Measurements from ENCODE around the gene PGLYRP2. TPM values are rescaled to one million over a fixed set of nuclear protein-coding genes. Genes with fewer than 3 reads are reported as not detected.

PGLYRP2 gene
- total RNA-seq, 1 donor from 2014 or later: not detected

GRCh38 chr19:15511671-15512424 lies 32.5 kb upstream of the PGLYRP2 start:
- no peak overlapping the region for H3K9ac ChIP-seq (ENCODE audit: low read depth in 1 of 3, low read length in 3 of 3)
- H3K27me3 ChIP-seq (ENCODE audit: control insufficient read depth in 3 of 3, insufficient read depth in 3 of 3, low read length in 3 of 3): peaks cover 18 to 39% (median 29%) of the 10 kb centered on the region in 3 donors
- H3K4me1 ChIP-seq (ENCODE audit: control insufficient read depth in 3 of 3, insufficient read depth in 3 of 3, low read length in 3 of 3): no peaks in the 10 kb centered on the region
- no peak overlapping the region for H3K27ac ChIP-seq (ENCODE audit: low read depth, low read length)
- H3K4me3 ChIP-seq (ENCODE audit: low read length in 3 of 3): no peak overlapping the region
- peaks cover 0 to 2% (median 0%) of the 10 kb centered on the region in 3 donors for H3K9me3 ChIP-seq (ENCODE audit: control insufficient read depth in 3 of 3, low read length in 3 of 3)
- no peaks in the 10 kb centered on the region for H3K36me3 ChIP-seq (ENCODE audit: control insufficient read depth in 3 of 3, insufficient read depth in 3 of 3, low read length in 3 of 3)

- Histone ChIP-seq H3K4me1 (ENCODE audit: control insufficient read depth in 3 of 3, insufficient read depth in 3 of 3, low read length in 3 of 3) (no peaks in the 10 kb centered on the region), H3K36me3 (ENCODE audit: control insufficient read depth in 3 of 3, insufficient read depth in 3 of 3, low read length in 3 of 3) (no peaks in the 10 kb centered on the region), H3K4me3 (ENCODE audit: low read length in 3 of 3) (no peak within 1 kb of the TSS), H3K9ac (ENCODE audit: low read depth in 1 of 3, low read length in 3 of 3) (no peak within 1 kb of the TSS), H3K27ac (ENCODE audit: low read depth, low read length) (no peak within 1 kb of the TSS), H3K27me3 (ENCODE audit: control insufficient read depth in 3 of 3, insufficient read depth in 3 of 3, low read length in 3 of 3) (peaks cover 26 to 50% (median 38%) of the 10 kb centered on the region in 3 donors), H3K9me3 (ENCODE audit: control insufficient read depth in 3 of 3, low read length in 3 of 3) (no peaks in the 10 kb centered on the region)
These were observed 28.9 kb upstream of the PGLYRP2 start, which contains the start of gene CYP4F22 for GRCh38 chr19:15508035-15508710. TSS of gene CYP4F22 (plus strand) at chr19:15508525. CDS start at chr19:15525337, 16,812 bp downstream.

- Histone ChIP-seq H3K36me3 (ENCODE audit: control insufficient read depth in 3 of 3, insufficient read depth in 3 of 3, low read length in 3 of 3) (no peaks in the 10 kb centered on the region), H3K9ac (ENCODE audit: low read depth in 1 of 3, low read length in 3 of 3) (no peak overlapping the region), H3K4me1 (ENCODE audit: control insufficient read depth in 3 of 3, insufficient read depth in 3 of 3, low read length in 3 of 3) (no peaks in the 10 kb centered on the region), H3K9me3 (ENCODE audit: control insufficient read depth in 3 of 3, low read length in 3 of 3) (no peaks in the 10 kb centered on the region), H3K27ac (ENCODE audit: low read depth, low read length) (no peak overlapping the region), H3K4me3 (ENCODE audit: low read length in 3 of 3) (no peak overlapping the region), H3K27me3 (ENCODE audit: control insufficient read depth in 3 of 3, insufficient read depth in 3 of 3, low read length in 3 of 3) (peaks cover 26 to 52% (median 40%) of the 10 kb centered on the region in 3 donors)
These were observed 28.1 kb upstream of the PGLYRP2 start for GRCh38 chr19:15507068-15508034.

GRCh38 chr19:15506074-15506571 lies 26.8 kb upstream of the PGLYRP2 start:
- H3K9me3 ChIP-seq (ENCODE audit: control insufficient read depth in 3 of 3, low read length in 3 of 3): no peaks in the 10 kb centered on the region
- no peak overlapping the region for H3K9ac ChIP-seq (ENCODE audit: low read depth in 1 of 3, low read length in 3 of 3)
- H3K27ac ChIP-seq (ENCODE audit: low read depth, low read length): no peak overlapping the region
- peaks cover 26 to 46% (median 43%) of the 10 kb centered on the region in 3 donors for H3K27me3 ChIP-seq (ENCODE audit: control insufficient read depth in 3 of 3, insufficient read depth in 3 of 3, low read length in 3 of 3)
- no peaks in the 10 kb centered on the region for H3K4me1 ChIP-seq (ENCODE audit: control insufficient read depth in 3 of 3, insufficient read depth in 3 of 3, low read length in 3 of 3)
- no peaks in the 10 kb centered on the region for H3K36me3 ChIP-seq (ENCODE audit: control insufficient read depth in 3 of 3, insufficient read depth in 3 of 3, low read length in 3 of 3)
- no peak overlapping the region for H3K4me3 ChIP-seq (ENCODE audit: low read length in 3 of 3)

- no peak overlapping the region for H3K9ac ChIP-seq (ENCODE audit: low read depth in 1 of 3, low read length in 3 of 3)
- peaks cover 10 to 28% (median 24%) of the 10 kb centered on the region in 3 donors for H3K27me3 ChIP-seq (ENCODE audit: control insufficient read depth in 3 of 3, insufficient read depth in 3 of 3, low read length in 3 of 3)
- no peak overlapping the region for H3K4me3 ChIP-seq (ENCODE audit: low read length in 3 of 3)
- H3K9me3 ChIP-seq (ENCODE audit: control insufficient read depth in 3 of 3, low read length in 3 of 3): no peaks in the 10 kb centered on the region
- H3K27ac ChIP-seq (ENCODE audit: low read depth, low read length): no peak overlapping the region
- H3K4me1 ChIP-seq (ENCODE audit: control insufficient read depth in 3 of 3, insufficient read depth in 3 of 3, low read length in 3 of 3): no peaks in the 10 kb centered on the region
- no peaks in the 10 kb centered on the region for H3K36me3 ChIP-seq (ENCODE audit: control insufficient read depth in 3 of 3, insufficient read depth in 3 of 3, low read length in 3 of 3)
These were observed 23.0 kb upstream of the PGLYRP2 start for GRCh38 chr19:15502264-15502663.

- Histone ChIP-seq H3K4me1 (ENCODE audit: control insufficient read depth in 3 of 3, insufficient read depth in 3 of 3, low read length in 3 of 3) (no peaks in the 10 kb centered on the region), H3K27me3 (ENCODE audit: control insufficient read depth in 3 of 3, insufficient read depth in 3 of 3, low read length in 3 of 3) (peaks cover 7 to 24% (median 20%) of the 10 kb centered on the region in 3 donors), H3K9me3 (ENCODE audit: control insufficient read depth in 3 of 3, low read length in 3 of 3) (no peaks in the 10 kb centered on the region), H3K36me3 (ENCODE audit: control insufficient read depth in 3 of 3, insufficient read depth in 3 of 3, low read length in 3 of 3) (no peaks in the 10 kb centered on the region), H3K9ac (ENCODE audit: low read depth in 1 of 3, low read length in 3 of 3) (no peak overlapping the region), H3K4me3 (ENCODE audit: low read length in 3 of 3) (no peak overlapping the region), H3K27ac (ENCODE audit: low read depth, low read length) (no peak overlapping the region)
These were observed 22.3 kb upstream of the PGLYRP2 start for GRCh38 chr19:15501596-15501995.

- Histone ChIP-seq H3K4me3 (ENCODE audit: low read length in 3 of 3) (no peak overlapping the region), H3K9me3 (ENCODE audit: control insufficient read depth in 3 of 3, low read length in 3 of 3) (no peaks in the 10 kb centered on the region), H3K36me3 (ENCODE audit: control insufficient read depth in 3 of 3, insufficient read depth in 3 of 3, low read length in 3 of 3) (no peaks in the 10 kb centered on the region), H3K9ac (ENCODE audit: low read depth in 1 of 3, low read length in 3 of 3) (no peak overlapping the region), H3K27me3 (ENCODE audit: control insufficient read depth in 3 of 3, insufficient read depth in 3 of 3, low read length in 3 of 3) (peaks cover 0 to 17% (median 13%) of the 10 kb centered on the region in 3 donors), H3K4me1 (ENCODE audit: control insufficient read depth in 3 of 3, insufficient read depth in 3 of 3, low read length in 3 of 3) (no peaks in the 10 kb centered on the region), H3K27ac (ENCODE audit: low read depth, low read length) (no peak overlapping the region)
These were observed 19.6 kb upstream of the PGLYRP2 start for GRCh38 chr19:15498910-15499309.

- no peak overlapping the region for H3K27ac ChIP-seq (ENCODE audit: low read depth, low read length)
- no peaks in the 10 kb centered on the region for H3K36me3 ChIP-seq (ENCODE audit: control insufficient read depth in 3 of 3, insufficient read depth in 3 of 3, low read length in 3 of 3)
- H3K4me1 ChIP-seq (ENCODE audit: control insufficient read depth in 3 of 3, insufficient read depth in 3 of 3, low read length in 3 of 3): no peaks in the 10 kb centered on the region
- peaks cover 0 to 17% (median 10%) of the 10 kb centered on the region in 3 donors for H3K27me3 ChIP-seq (ENCODE audit: control insufficient read depth in 3 of 3, insufficient read depth in 3 of 3, low read length in 3 of 3)
- no peak overlapping the region for H3K4me3 ChIP-seq (ENCODE audit: low read length in 3 of 3)
- H3K9me3 ChIP-seq (ENCODE audit: control insufficient read depth in 3 of 3, low read length in 3 of 3): no peaks in the 10 kb centered on the region
- no peak overlapping the region for H3K9ac ChIP-seq (ENCODE audit: low read depth in 1 of 3, low read length in 3 of 3)
These were observed 19.0 kb upstream of the PGLYRP2 start for GRCh38 chr19:15498156-15498858.

- H3K27ac ChIP-seq (ENCODE audit: low read depth, low read length): no peak overlapping the region
- H3K27me3 ChIP-seq (ENCODE audit: control insufficient read depth in 3 of 3, insufficient read depth in 3 of 3, low read length in 3 of 3): peaks cover 0 to 3% (median 0%) of the 10 kb centered on the region in 3 donors
- no peaks in the 10 kb centered on the region for H3K9me3 ChIP-seq (ENCODE audit: control insufficient read depth in 3 of 3, low read length in 3 of 3)
These were observed 15.8 kb upstream of the PGLYRP2 start for GRCh38 chr19:15495151-15495550.

More at GRCh38 chr19:15495151-15495550, 15.8 kb upstream of the PGLYRP2 start:
- Histone ChIP-seq H3K36me3 (ENCODE audit: control insufficient read depth in 3 of 3, insufficient read depth in 3 of 3, low read length in 3 of 3) (no peaks in the 10 kb centered on the region), H3K4me1 (ENCODE audit: control insufficient read depth in 3 of 3, insufficient read depth in 3 of 3, low read length in 3 of 3) (no peaks in the 10 kb centered on the region), H3K4me3 (ENCODE audit: low read length in 3 of 3) (no peak overlapping the region), H3K9ac (ENCODE audit: low read depth in 1 of 3, low read length in 3 of 3) (no peak overlapping the region)

Measured in skeletal muscle tissue (tissue), 4 donors.